ENCODE data around the gene ZNF202. TPM values are rescaled to one million over a fixed set of nuclear protein-coding genes. Genes with fewer than 3 reads are reported as not detected.
"Not testable (repeated sequence)": the region's sequence is repeated elsewhere in the genome, so short reads cannot be mapped to it uniquely, and the experiment has no call there.

ZNF202 gene
- total RNA-seq, 1 donor from 2014 or later: 5.6 TPM

GRCh38 chr11:123745764-123746451 lies 4.4 kb upstream of the ZNF202 start:
- intact Hi-C loops (cut with DNase I): no loop called here
- ATAC-seq (no peak), DNase-seq (ENCODE audit: missing footprints) (no peak)

- intact Hi-C loops (cut with DNase I): no loop called here
Measured at GRCh38 chr11:123742724-123743120, 1.3 kb upstream of the ZNF202 start.

GRCh38 chr11:123742031-123742723 lies 717 bp upstream of the ZNF202 start:
- no peak for ATAC-seq
- no peak for DNase-seq (ENCODE audit: missing footprints)
- intact Hi-C loops (cut with DNase I): no loop called here

More at GRCh38 chr11:123742724-123743120, 1.3 kb upstream of the ZNF202 start:
- no peak for DNase-seq (ENCODE audit: missing footprints)
- ATAC-seq: no peak

GRCh38 chr11:123740787-123741158 lies 687 bp downstream of the ZNF202 start:
- DNase-seq (ENCODE audit: missing footprints): peak; percentile 53
- intact Hi-C loops (cut with DNase I): no loop called here
- ATAC-seq: no peak

GRCh38 chr11:123738374-123738773 lies 3.1 kb downstream of the ZNF202 start:
- ATAC-seq (no peak), DNase-seq (ENCODE audit: missing footprints) (no peak)
- intact Hi-C loops (cut with DNase I): no loop called here

- intact Hi-C loops (cut with DNase I): no loop called here
- ATAC-seq: no peak
- no peak for DNase-seq (ENCODE audit: missing footprints)
Measured at GRCh38 chr11:123736769-123737168, 4.7 kb downstream of the ZNF202 start.

GRCh38 chr11:123729602-123730001 lies 11.9 kb downstream of the ZNF202 start:
- intact Hi-C loops (cut with DNase I): no loop called here
- no peak for ATAC-seq
- no peak for DNase-seq (ENCODE audit: missing footprints)

GRCh38 chr11:123725995-123726655 lies 15.3 kb downstream of the ZNF202 start:
- no peak for DNase-seq (ENCODE audit: missing footprints)
- intact Hi-C loops (cut with DNase I): no loop called here
- no peak for ATAC-seq

- ATAC-seq (no peak), DNase-seq (ENCODE audit: missing footprints) (no peak)
- intact Hi-C loops (cut with DNase I): no loop called here
Measured at GRCh38 chr11:123719452-123719851, 22.0 kb downstream of the ZNF202 start.

GRCh38 chr11:123718469-123718868 lies 23.0 kb downstream of the ZNF202 start:
- no peak for ATAC-seq

GRCh38 chr11:123718063-123718462 lies 23.4 kb downstream of the ZNF202 start:
- no peak for ATAC-seq
- DNase-seq (ENCODE audit: missing footprints): no peak
- intact Hi-C loops (cut with DNase I): no loop called here

More at GRCh38 chr11:123718469-123718868, 23.0 kb downstream of the ZNF202 start:
- no peak for DNase-seq (ENCODE audit: missing footprints)
- intact Hi-C loops (cut with DNase I): no loop called here

- DNase-seq (ENCODE audit: missing footprints); ATAC-seq; intact Hi-C loops (cut with DNase I): not testable (repeated sequence)
Measured at GRCh38 chr11:123712627-123713026, 28.8 kb downstream of the ZNF202 start.

GRCh38 chr11:123707606-123708205 lies 33.8 kb downstream of the ZNF202 start:
- intact Hi-C loops (cut with DNase I): loop anchor here (1.0 to 2.0 kb wide), 2 partner anchors 66 to 129 kb away; no protein-coding TSS in a partner anchor
- ATAC-seq: no peak
- no peak for DNase-seq (ENCODE audit: missing footprints)

- no peak for ATAC-seq
Measured at GRCh38 chr11:123707206-123707605, 34.3 kb downstream of the ZNF202 start.

GRCh38 chr11:123704341-123704740 lies 37.1 kb downstream of the ZNF202 start:
- no peak for ATAC-seq
- no peak for DNase-seq (ENCODE audit: missing footprints)
- intact Hi-C loops (cut with DNase I): no loop called here

More at GRCh38 chr11:123707206-123707605, 34.3 kb downstream of the ZNF202 start:
- intact Hi-C loops (cut with DNase I): loop anchor here (1.0 kb wide), 1 partner anchor 66 kb away; no protein-coding TSS in a partner anchor
- no peak for DNase-seq (ENCODE audit: missing footprints)

GRCh38 chr11:123702696-123703095 lies 38.8 kb downstream of the ZNF202 start:
- DNase-seq (ENCODE audit: missing footprints) (no peak), ATAC-seq (no peak)
- intact Hi-C loops (cut with DNase I): no loop called here

- ATAC-seq (no peak), DNase-seq (ENCODE audit: missing footprints) (no peak)
- intact Hi-C loops (cut with DNase I): no loop called here
Measured at GRCh38 chr11:123702139-123702538, 39.3 kb downstream of the ZNF202 start.

GRCh38 chr11:123700772-123701171 lies 40.7 kb downstream of the ZNF202 start:
- intact Hi-C loops (cut with DNase I): no loop called here
- DNase-seq (ENCODE audit: missing footprints) (no peak), ATAC-seq (no peak)

- no peak for ATAC-seq
- intact Hi-C loops (cut with DNase I): no loop called here
- DNase-seq (ENCODE audit: missing footprints): no peak
Measured at GRCh38 chr11:123698546-123699127, 42.8 kb downstream of the ZNF202 start.
